Fibroblast of lung (primary cell): ENCODE data around the gene RBM12.

Experiments
- CTCF ChIP-seq, 2 donors: IDR thresholded peaks in 1 of 2; conservative IDR thresholded peaks in 1 of 2; 1 replicate in 1 of 2; 2 replicates in 1 of 2; pipeline ENCODE4 v1.5.1; 2011 to 2012; ENCODE audit warnings: low read length in 2 of 2, control low read depth in 1 of 2, inconsistent platforms in 1 of 2, low read depth in 1 of 2, mild to moderate bottlenecking in 1 of 2
- EZH2 ChIP-seq: IDR thresholded peaks from 2 replicates; pipeline ENCODE4 v1.5.1; 2012; ENCODE audit warnings: low read length, control low read depth, mild to moderate bottlenecking; ENCODE audit errors: missing control alignments

GRCh38 chr20:35607003-35607735 is 57.5 kb downstream of the RBM12 start:
- TF ChIP-seq EZH2 (no peak), CTCF (conservative IDR thresholded peaks at IDR 0.05 in 1 of 2, IDR thresholded peaks at IDR 0.05 in 1 of 2; ENCODE audit: low read depth in 1 of 2, low read length in 2 of 2) (no peak)
